K562 (cell line): ENCODE results near the gene PI4K2A. TPM values are rescaled to one million over a fixed set of nuclear protein-coding genes. Genes with fewer than 3 reads are reported as not detected.

Experiments
- ATAC-seq: fragments of 200-7000 bp; cut with Tn5 transposase; 3 replicates; pipeline ENCODE4 v1.9.1; 2020; ENCODE audit warnings: moderate library complexity
- BruUV-seq: library from RNA; stranded (reverse); fragments of 400-500 nt; replicated peaks from 2 replicates; lab custom pipeline; 2021; lab: Mats Ljungman, UMichigan
- CTCF ChIA-PET: fragments of 300-600 bp; formaldehyde crosslinking; extraction: SDS; loops from one replicate; lab custom pipeline; 2021; ENCODE audit warnings: low intra/inter-chr PET ratio; lab: Yijun Ruan, JAX
- POLR2A ChIA-PET: fragments of 300-600, 350-650 bp; sonication (Branson Sonifier 250); formaldehyde crosslinking; extraction: SDS; loops from one replicate; lab custom pipeline; 2021; ENCODE audit warnings: antibody characterized with exemption, inconsistent platforms; lab: Yijun Ruan, JAX
- DNase-seq, 4 experiments: peaks; one replicate each; pipeline versions ENCODE4 v3.0.0 to v3.0.0-alpha.2; 2011 to 2018; ENCODE audit warnings: low spot score in 3 of 4, mixed read lengths in 3 of 4; ENCODE audit errors: extremely low read depth in 1 of 4
- FAIRE-seq: peaks from 2 replicates; lab custom pipeline; 2011; peaks lifted over from hg19 to GRCh38; lab: Jason Lieb, UNC
- H2AFZ ChIP-seq: 2 replicates; pipeline ENCODE4 v1.6.0; 2011; ENCODE audit warnings: low read depth, low read length, control low read depth, inconsistent platforms
- H3K27ac ChIP-seq: fragments of 200-600 bp; 3 replicates; pipeline ENCODE4 v1.8.0; 2011; ENCODE audit warnings: low read depth, mild to moderate bottlenecking, control low read depth, inconsistent platforms, low read length, moderate library complexity, mixed read lengths; ENCODE audit errors: extremely low read depth
- H3K27me3 ChIP-seq, 2 experiments: fragments of 300-600 bp in 1 of 2; 2 replicates in 1 of 2; 3 replicates in 1 of 2; pipeline versions ENCODE4 v1.6.0 to v1.8.0; 2011; ENCODE audit warnings: inconsistent platforms in 2 of 2, low read length in 2 of 2, mild to moderate bottlenecking in 1 of 2, mixed read lengths in 1 of 2, moderate library complexity in 1 of 2; ENCODE audit not compliant: control insufficient read depth in 2 of 2, insufficient read depth in 2 of 2
- H3K36me3 ChIP-seq: fragments of 300-600 bp; 3 replicates; pipeline ENCODE4 v1.8.0; 2011; ENCODE audit warnings: mild to moderate bottlenecking, low read length, inconsistent platforms; ENCODE audit not compliant: control insufficient read depth, insufficient read depth
- H3K4me1 ChIP-seq, 2 experiments: fragments of 200-600 bp in 1 of 2; replicated peaks in 1 of 2; 2 replicates in 1 of 2; 3 replicates in 1 of 2; pipeline versions ENCODE4 v1.5.1 to v1.8.0; 2011; ENCODE audit warnings: inconsistent platforms in 2 of 2, low read length in 2 of 2, mild to moderate bottlenecking in 1 of 2, mixed read lengths in 1 of 2, moderate library complexity in 1 of 2; ENCODE audit not compliant: control insufficient read depth in 2 of 2, insufficient read depth in 2 of 2
- H3K4me2 ChIP-seq: 2 replicates; pipeline ENCODE4 v1.6.1; 2011; ENCODE audit warnings: low read length, control low read depth, inconsistent platforms, mixed read lengths; ENCODE audit not compliant: insufficient read depth
- H3K4me3 ChIP-seq: fragments of 200-600 bp; sonication (generic), shearing (Covaris generic); 2 replicates; pipeline ENCODE4 v1.5.1; 2016; ENCODE audit warnings: control low read depth, inconsistent platforms
- H3K79me2 ChIP-seq: fragments of 200-600 bp; 3 replicates; pipeline ENCODE4 v1.8.0; 2011; ENCODE audit warnings: low read length, inconsistent platforms; ENCODE audit not compliant: control insufficient read depth, insufficient read depth
- H3K9ac ChIP-seq, 2 experiments: 2 replicates each; pipeline versions ENCODE4 v1.6.0 to v1.6.1; 2011; ENCODE audit warnings: low read depth in 2 of 2, low read length in 2 of 2, control low read depth in 1 of 2, inconsistent platforms in 1 of 2, mild to moderate bottlenecking in 1 of 2, mixed read lengths in 1 of 2; ENCODE audit not compliant: insufficient read depth in 1 of 2
- H3K9me1 ChIP-seq: one replicate; pipeline ENCODE4 v1.6.0; 2011; ENCODE audit warnings: inconsistent platforms, mild to moderate bottlenecking, low read length, moderate library complexity; ENCODE audit not compliant: control insufficient read depth, insufficient read depth
- H3K9me3 ChIP-seq: replicated peaks from 2 replicates; pipeline ENCODE4 v1.5.1; 2011; ENCODE audit warnings: low read depth, low read length, inconsistent platforms; ENCODE audit not compliant: control insufficient read depth, insufficient read depth
- H4K20me1 ChIP-seq: replicated peaks from 2 replicates; pipeline ENCODE4 v1.6.1; 2011; ENCODE audit warnings: low read length, inconsistent platforms, mixed read lengths; ENCODE audit not compliant: control insufficient read depth, insufficient read depth
- ADNP ChIP-seq: fragments of 200-800 bp; sonication (Bioruptor generic); IDR thresholded peaks from 2 replicates; pipeline ENCODE4 v1.6.1; 2016; ENCODE audit warnings: missing genetic modification characterization, missing compliant biosample characterization
- BRCA1 ChIP-seq, 2 experiments: fragments of 450-650 bp in 1 of 2; sonication (generic) in 1 of 2; formaldehyde crosslinking in 1 of 2; IDR thresholded peaks; 2 replicates each; pipeline versions ENCODE4 v1.5.0 to v1.6.1; 2017 to 2020; ENCODE audit warnings: mild to moderate bottlenecking in 1 of 2, missing genetic modification reagents in 1 of 2
- CBX8 ChIP-seq: fragments of 200-600 bp; sonication (generic); IDR thresholded peaks from 2 replicates; pipeline ENCODE4 v1.6.1; 2012; ENCODE audit warnings: borderline replicate concordance, mixed run types, low read depth, mild to moderate bottlenecking, moderate library complexity, mixed read lengths, low read length, control low read depth, inconsistent platforms; ENCODE audit not compliant: poor library complexity, severe bottlenecking; ENCODE audit errors: extremely low read depth
- CEBPG ChIP-seq, 3 experiments: fragments of 200-800 bp in 1 of 3; sonication (Bioruptor generic) in 1 of 3; sonication (generic) in 1 of 3; formaldehyde crosslinking in 1 of 3; IDR thresholded peaks in 2 of 3; conservative IDR thresholded peaks in 1 of 3; 2 replicates each; pipeline versions ENCODE4 v1.6.1 to v1.8.0; 2016 to 2022; ENCODE audit warnings: missing compliant biosample characterization in 2 of 3, missing genetic modification characterization in 2 of 3, mild to moderate bottlenecking in 1 of 3, missing genetic modification reagents in 1 of 3
- CTBP1 ChIP-seq: fragments of 450-650 bp; IDR thresholded peaks from 2 replicates; pipeline ENCODE4 v1.6.1; 2016; ENCODE audit warnings: borderline replicate concordance
- DACH1 ChIP-seq: fragments of 450-650 bp; IDR thresholded peaks from 2 replicates; pipeline ENCODE4 v1.6.1; 2018; ENCODE audit not compliant: partially characterized antibody
- DMBX1 ChIP-seq: fragments of 250-450 bp; sonication (Bioruptor Pico); IDR thresholded peaks from 2 replicates; pipeline ENCODE4 v1.8.0; 2022; ENCODE audit warnings: inconsistent platforms, mild to moderate bottlenecking, moderate library complexity, borderline replicate concordance
- ETV6 ChIP-seq, 3 experiments: fragments of 150-350 bp in 1 of 3; sonication (generic) in 1 of 3; formaldehyde crosslinking in 1 of 3; IDR thresholded peaks; 2 replicates each; pipeline versions ENCODE4 v1.6.1 to v1.8.0; 2014 to 2022; ENCODE audit warnings: borderline replicate concordance in 2 of 3, low read depth in 2 of 3, antibody characterized with exemption in 1 of 3, low read length in 1 of 3, mild to moderate bottlenecking in 1 of 3, missing genetic modification reagents in 1 of 3
- FUS ChIP-seq: fragments of 200-400 bp; formaldehyde crosslinking; optimal IDR thresholded peaks from 2 replicates; pipeline ENCODE3; 2017; ENCODE audit warnings: low read depth, low read length
- GATAD2B ChIP-seq: fragments of 450-650 bp; IDR thresholded peaks from 2 replicates; pipeline ENCODE4 v1.6.1; 2017; ENCODE audit warnings: mild to moderate bottlenecking, borderline replicate concordance
- HMG20B ChIP-seq: fragments of 250-450 bp; sonication (Bioruptor Pico); IDR thresholded peaks from 2 replicates; pipeline ENCODE4 v1.5.0; 2021; ENCODE audit warnings: mild to moderate bottlenecking
- MEIS2 ChIP-seq: fragments of 450-650 bp; IDR thresholded peaks from 2 replicates; pipeline ENCODE4 v1.6.1; 2014; ENCODE audit warnings: mild to moderate bottlenecking; ENCODE audit not compliant: partially characterized antibody
- NCOR1 ChIP-seq: fragments of 450-650 bp; IDR thresholded peaks from 2 replicates; pipeline ENCODE4 v1.6.1; 2016; ENCODE audit warnings: mild to moderate bottlenecking, moderate library complexity
- NKRF ChIP-seq: fragments of 450-650 bp; IDR thresholded peaks from 2 replicates; pipeline ENCODE4 v1.6.1; 2016; ENCODE audit warnings: borderline replicate concordance
- POLR2AphosphoS5 ChIP-seq: IDR thresholded peaks from 2 replicates; pipeline ENCODE4 v1.6.1; 2011; ENCODE audit warnings: mild to moderate bottlenecking, low read depth, low read length, moderate library complexity; ENCODE audit not compliant: control insufficient read depth, insufficient read depth
- SMARCC2 ChIP-seq: fragments of 450-650 bp; IDR thresholded peaks from 2 replicates; pipeline ENCODE4 v1.6.1; 2017; ENCODE audit warnings: antibody characterized with exemption, moderate library complexity, mild to moderate bottlenecking, low read depth
- ZNF165 ChIP-seq: fragments of 250-450 bp; sonication (Bioruptor Pico); IDR thresholded peaks from 2 replicates; pipeline ENCODE4 v1.4.0; 2020; ENCODE audit warnings: borderline replicate concordance
- ZNF408 ChIP-seq: fragments of 250-450 bp; sonication (Bioruptor Pico); IDR thresholded peaks from 2 replicates; pipeline ENCODE4 v1.4.0; 2020; ENCODE audit warnings: low read depth, mild to moderate bottlenecking, moderate library complexity
- ZNF766 ChIP-seq: fragments of 200-800 bp; sonication (Bioruptor generic); conservative IDR thresholded peaks from 2 replicates; pipeline ENCODE4 v1.6.1; 2016; ENCODE audit warnings: missing genetic modification characterization, missing compliant biosample characterization
- WGBS: fragments of 100-300 bp; shearing (Covaris generic); methylation state at CpG from one replicate; pipeline ENCODE4 v1.1.6; 2016; ENCODE audit warnings: low coverage, mixed read lengths; ENCODE audit not compliant: insufficient coverage; ENCODE audit errors: missing lambda C conversion rate; 5-methylcytosine and 5-hydroxymethylcytosine counted together
- in situ Hi-C: fragments of 300-500 bp; cut with MboI; formaldehyde crosslinking; loops from 4 replicates; pipeline ENCODE4 v1.15.0; 2018; ENCODE audit warnings: inconsistent platforms, mixed read lengths
- intact Hi-C: fragments of 100-400 bp; cut with micrococcal nuclease; formaldehyde crosslinking; loops from 2 replicates; pipeline ENCODE4 v1.14.2; 2022
- polyA plus RNA-seq, 8 experiments: library from polyadenylated mRNA; depleted of rRNA in 4 of 8; stranded (reverse) in 5 of 8; unstranded in 3 of 8; fragments of >200 nt; fragmentation: Nextera tagmentation in 2 of 8; fragmentation: Illumina TruSeq in 1 of 8; extraction: Ambion mirVana in 2 of 8; extraction: Trizol in 1 of 8; gene quantifications; 2 replicates each; pipeline versions ENCODE4 v1.2.1 to v1.2.3, GENCODE V29; 2011 to 2014; ENCODE audit warnings: inconsistent platforms in 1 of 8, missing spikeins in 1 of 8
- total RNA-seq, 7 experiments: library from RNA; depleted of rRNA in 6 of 7; stranded (reverse); fragments of >200 nt in 6 of 7; fragmentation: Illumina TruSeq in 2 of 7; extraction: Trizol in 2 of 7; gene quantifications; 2 replicates each; pipeline versions ENCODE4 v1.2.1 to v1.2.3, GENCODE V29; 2011 to 2021; ENCODE audit warnings: low replicate concordance in 1 of 7

Gene PI4K2A
- total and polyA plus RNA-seq, 9 of the 15 experiments (the other 6 are each of a cell fraction or from before 2014, with no cell fraction given) = 4.4 to 28.4 (median 16.5) TPM

- intact Hi-C loops = no loop called here
- in situ Hi-C loops = no loop called here
- ATAC-seq (peak; percentile 92), DNase-seq (peak; percentile 48 to 88 (median 64)), FAIRE-seq (peak; percentile 95)
- Histone ChIP-seq H3K4me1 (peaks cover 31 to 42% of the 10 kb centered on the region in 2 experiments), H3K27me3 (no peaks in the 10 kb centered on the region), H2AFZ (no peak overlapping the region), H3K27ac (peak overlapping the region; percentile 67), H3K4me3 (no peak overlapping the region), H3K79me2 (no peaks in the 10 kb centered on the region; the same call in 2 of the 3 replicates), H3K36me3 (peaks cover 55% of the 10 kb centered on the region), H3K9ac (peak overlapping the region in 1 of 2 experiments; percentile 14; a peak in 1 of 4 replicates), H3K4me2 (peak overlapping the region; percentile 51), H4K20me1 (0 out of 2 replicates have a peak, but pooled peaks cover 3% of the 10 kb centered on the region), H3K9me3 (no peaks in the 10 kb centered on the region), H3K9me1 (no peaks in the 10 kb centered on the region)
- ChIA-PET POLR2A (interaction anchor here (0.6 to 1.1 kb wide), 8 partner anchors 10 to 620 kb away, joined by 3 to 7 read pairs (median 4); partner anchors contain the start of gene PI4K2A), CTCF (no interaction called here)
- BruUV-seq = no TSS peak
- WGBS = 0% methylated on average over 1 of the region's 1 CpG
- TF ChIP-seq NCOR1 (peak; percentile 92), NKRF (peak; percentile 19; the same call in 1 of the 2 replicates), MEIS2 (peak; percentile 38), POLR2AphosphoS5 (peak; percentile 75; the same call in 1 of the 2 replicates), CTBP1 (peak; percentile 94), DACH1 (peak; percentile 24), ZNF165 (CRISPR knock-in tag) (no peak), FUS (no peak), CBX8 (no peak), ADNP (tag) (peak; percentile 45; the same call in 1 of the 2 replicates), SMARCC2 (peak; percentile 94), BRCA1 (IDR thresholded peaks at IDR 0.05) (no peak), BRCA1 (CRISPR knock-in tag; IDR thresholded peaks at IDR 0.05) (no peak), ZNF766 (peak; percentile 77), CEBPG (CRISPR knock-in tag; IDR thresholded peaks at IDR 0.05) (peak; percentile 62; the same call in 1 of the 2 replicates), CEBPG (tag; conservative IDR thresholded peaks at IDR 0.05 in 1 of 2, IDR thresholded peaks at IDR 0.05 in 1 of 2) (peak; percentile 59 to 68), ZNF408 (no peak), DMBX1 (CRISPR knock-in tag) (no peak), ETV6 (IDR thresholded peaks at IDR 0.05; ENCODE audit: borderline replicate concordance in 1 of 2, low read depth in 2 of 2, low read length in 1 of 2) (peak in 1 of 2 experiments; percentile 83; a peak in 2 of 4 replicates), ETV6 (CRISPR knock-in tag; IDR thresholded peaks at IDR 0.05; ENCODE audit: borderline replicate concordance) (no peak), HMG20B (CRISPR knock-in tag) (no peak), GATAD2B (0 out of 2 replicates have a peak, but pooled peaks have one; percentile 84)
These were observed 23.9 kb downstream of the PI4K2A start for GRCh38 chr10:97664282-97664850.
